Ovary (tissue), 9 donors: ENCODE results near the gene SIK3. TPM values are rescaled to one million over a fixed set of nuclear protein-coding genes. Genes with fewer than 3 reads are reported as not detected.

Experiments
- DNase-seq, 5 donors: peaks; one replicate each; pipeline ENCODE4 v3.0.0-alpha.2; 2019 to 2020
- H3K27ac ChIP-seq, 2 donors: fragments of 200-600 bp; one replicate each; pipeline versions ENCODE4 v1.5.1 to v1.8.0; 2019 to 2022
- H3K27me3 ChIP-seq: fragments of 200-600 bp; one replicate; pipeline ENCODE4 v1.8.0; 2022
- H3K36me3 ChIP-seq: fragments of 200-600 bp; sonication (generic); one replicate; pipeline ENCODE4 v1.5.1; 2019
- H3K4me1 ChIP-seq: one replicate; pipeline ENCODE4 v1.8.1; 2013; ENCODE audit warnings: mild to moderate bottlenecking, moderate library complexity; ENCODE audit not compliant: insufficient read depth
- H3K4me3 ChIP-seq: fragments of 200-600 bp; sonication (generic); one replicate; pipeline ENCODE4 v1.5.1; 2017
- H3K9me3 ChIP-seq, 2 donors: fragments of 200-600 bp in 1 of 2; sonication (generic) in 1 of 2; one replicate each; pipeline versions ENCODE4 v1.5.1 to v1.8.1; 2013 to 2019; ENCODE audit warnings: mild to moderate bottlenecking in 1 of 2, moderate library complexity in 1 of 2
- EP300 ChIP-seq: sonication (generic); formaldehyde crosslinking; IDR thresholded peaks from one replicate; pipeline ENCODE4 v1.6.1; 2017; ENCODE audit warnings: antibody characterized with exemption
- POLR2A ChIP-seq: fragments of 450-650 bp; IDR thresholded peaks from one replicate; pipeline ENCODE4 v1.6.1; 2017; ENCODE audit warnings: antibody characterized with exemption, mild to moderate bottlenecking, moderate library complexity
- WGBS, 3 donors: extraction: QIAGEN DNeasy Blood & Tissue Kit in 1 of 3; methylation state at CpG; one replicate each; pipeline versions ENCODE4 v1.1.5 to v1.1.7; 2013 to 2017; 5-methylcytosine and 5-hydroxymethylcytosine counted together
- intact Hi-C, 4 donors: fragments of 100-400 bp; cut with DNase I; formaldehyde crosslinking; loops; one replicate each; pipeline versions ENCODE4 v1.11.0 to v1.15.1; 2022 to 2023
- polyA plus RNA-seq, 2 donors: library from polyadenylated mRNA; stranded (reverse); fragments of 200-250 nt in 1 of 2; fragments of 350-450 nt in 1 of 2; fragmentation: Illumina TruSeq in 1 of 2; extraction: RNeasy Lipid Tissue Mini Kit (QIAGEN cat#74804) in 1 of 2; gene quantifications; one replicate each; pipeline ENCODE4 v1.2.3, GENCODE V29; 2013 to 2014
- total RNA-seq, 7 donors: library from RNA; depleted of rRNA in 2 of 7; stranded (reverse); fragments of >200 nt in 2 of 7; fragmentation: NEBNext Ultra II Directional in 3 of 7; extraction: Animal tissue kit (Norgen Biotek cat#: 25700) in 3 of 7; gene quantifications; one replicate each; pipeline versions ENCODE4 v1.1.0 to v1.2.4, GENCODE V29; 2016 to 2023
- TF ChIP-seq, protein P1 (sequence below), 3 donors: fragments of 450-650 bp in 2 of 3; fragments of 200-600 bp in 1 of 3; IDR thresholded peaks; one replicate each; pipeline versions ENCODE4 v1.5.1 to v1.8.0; 2016 to 2022; ENCODE audit warnings: antibody characterized with exemption in 3 of 3, mild to moderate bottlenecking in 1 of 3
- donor health status: DM: no; HTN: no; CAD: no; lungs with moderate emphysema.
- donor health status: DM: no; HTN: no; CAD: no.
- donor health status: Bipolar disorder and iron deficiency.
- donor health status: DM: yes; HTN: yes; CAD: no.
- donor health status: DM: no; HTN: no; CAD: no.
- donor health status: DM: yes; HTN: yes; CAD: no.

SIK3 gene
- total and polyA plus RNA-seq, 9 donors = 18.3 to 134 (median 56.2) TPM

DNA sequence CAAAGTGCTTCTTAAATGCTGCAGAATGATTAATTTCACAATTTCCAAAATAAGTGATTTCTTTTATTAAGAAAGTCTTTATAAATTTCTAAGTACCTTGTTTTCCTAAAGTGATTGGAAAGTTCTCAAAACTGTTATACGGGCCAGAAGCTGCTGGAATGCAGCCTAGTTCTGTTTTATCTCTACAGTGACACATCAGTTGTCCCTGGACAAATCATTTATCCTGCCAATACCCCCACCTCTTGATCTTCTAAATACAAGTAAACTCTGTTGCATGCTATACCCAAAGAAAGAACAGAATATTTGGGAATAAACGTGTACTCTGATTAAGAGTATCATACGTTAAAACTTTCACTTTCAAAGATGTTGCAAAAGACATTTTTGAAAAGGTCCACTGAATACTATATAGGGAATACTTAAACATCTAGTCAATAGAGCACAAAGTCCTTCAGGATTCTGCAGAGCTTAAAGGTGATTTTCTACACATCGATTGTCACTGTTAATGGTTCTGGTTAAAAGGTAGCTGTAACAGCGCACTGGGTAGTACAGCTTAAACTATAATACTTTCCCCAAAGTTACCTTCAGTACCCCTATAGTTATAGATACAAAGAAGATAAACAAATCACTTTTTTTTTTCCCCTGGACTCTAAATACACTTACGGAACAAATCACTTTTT is 168.7 kb downstream of the SIK3 start:
- Histone ChIP-seq H3K4me3 (no peak overlapping the region), H3K36me3 (no peaks in the 10 kb centered on the region), H3K27me3 (no peaks in the 10 kb centered on the region), H3K4me1 (no peaks in the 10 kb centered on the region), H3K9me3 (no peaks in the 10 kb centered on the region), H3K27ac (peak overlapping the region in 1 of 2 donors; percentile 8)
- intact Hi-C loops = no loop called here
- DNase-seq = no peak
- WGBS, 3 donors = 17 to 26% (median 22%) methylated on average over 6 of the region's 6 CpGs
- TF ChIP-seq, protein P1, sequence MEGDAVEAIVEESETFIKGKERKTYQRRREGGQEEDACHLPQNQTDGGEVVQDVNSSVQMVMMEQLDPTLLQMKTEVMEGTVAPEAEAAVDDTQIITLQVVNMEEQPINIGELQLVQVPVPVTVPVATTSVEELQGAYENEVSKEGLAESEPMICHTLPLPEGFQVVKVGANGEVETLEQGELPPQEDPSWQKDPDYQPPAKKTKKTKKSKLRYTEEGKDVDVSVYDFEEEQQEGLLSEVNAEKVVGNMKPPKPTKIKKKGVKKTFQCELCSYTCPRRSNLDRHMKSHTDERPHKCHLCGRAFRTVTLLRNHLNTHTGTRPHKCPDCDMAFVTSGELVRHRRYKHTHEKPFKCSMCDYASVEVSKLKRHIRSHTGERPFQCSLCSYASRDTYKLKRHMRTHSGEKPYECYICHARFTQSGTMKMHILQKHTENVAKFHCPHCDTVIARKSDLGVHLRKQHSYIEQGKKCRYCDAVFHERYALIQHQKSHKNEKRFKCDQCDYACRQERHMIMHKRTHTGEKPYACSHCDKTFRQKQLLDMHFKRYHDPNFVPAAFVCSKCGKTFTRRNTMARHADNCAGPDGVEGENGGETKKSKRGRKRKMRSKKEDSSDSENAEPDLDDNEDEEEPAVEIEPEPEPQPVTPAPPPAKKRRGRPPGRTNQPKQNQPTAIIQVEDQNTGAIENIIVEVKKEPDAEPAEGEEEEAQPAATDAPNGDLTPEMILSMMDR (IDR thresholded peaks at IDR 0.05) = no peak
- TF ChIP-seq POLR2A (no peak), EP300 (no peak)

DNA sequence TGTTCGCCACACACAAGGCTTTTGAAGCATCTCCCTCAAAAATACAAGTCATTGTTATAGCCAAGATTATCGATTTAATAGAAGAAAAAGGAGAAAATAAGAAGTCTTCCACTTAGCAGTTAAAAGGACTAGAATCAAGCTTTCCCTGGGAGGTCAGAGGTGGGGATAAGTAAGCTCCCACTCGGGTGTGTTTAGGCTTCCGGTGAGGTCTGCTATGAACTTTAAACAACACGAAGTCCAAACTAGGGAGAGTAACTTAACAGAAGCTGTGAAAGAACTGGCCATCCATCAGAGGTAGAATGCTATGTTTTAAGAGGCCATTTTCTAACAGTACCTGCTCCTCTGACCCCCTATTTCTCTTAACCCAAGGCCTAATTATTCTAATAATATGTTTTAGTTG is 169.4 kb downstream of the SIK3 start:
- no peaks in the 10 kb centered on the region for H3K36me3 ChIP-seq
- H3K4me1 ChIP-seq = no peaks in the 10 kb centered on the region
- H3K27me3 ChIP-seq = no peaks in the 10 kb centered on the region
- H3K27ac ChIP-seq = peak overlapping the region in 1 of 2 donors; percentile 8
- H3K9me3 ChIP-seq = no peaks in the 10 kb centered on the region
- no peak overlapping the region for H3K4me3 ChIP-seq
- 28 to 35% (median 31%) methylated on average over 5 of the region's 5 CpGs for WGBS, 3 donors
- TF ChIP-seq POLR2A = no peak
- no peak for TF ChIP-seq EP300
- TF ChIP-seq, protein P1 (IDR thresholded peaks at IDR 0.05) = no peak
- intact Hi-C loops = no loop called here
- no peak for DNase-seq

DNA sequence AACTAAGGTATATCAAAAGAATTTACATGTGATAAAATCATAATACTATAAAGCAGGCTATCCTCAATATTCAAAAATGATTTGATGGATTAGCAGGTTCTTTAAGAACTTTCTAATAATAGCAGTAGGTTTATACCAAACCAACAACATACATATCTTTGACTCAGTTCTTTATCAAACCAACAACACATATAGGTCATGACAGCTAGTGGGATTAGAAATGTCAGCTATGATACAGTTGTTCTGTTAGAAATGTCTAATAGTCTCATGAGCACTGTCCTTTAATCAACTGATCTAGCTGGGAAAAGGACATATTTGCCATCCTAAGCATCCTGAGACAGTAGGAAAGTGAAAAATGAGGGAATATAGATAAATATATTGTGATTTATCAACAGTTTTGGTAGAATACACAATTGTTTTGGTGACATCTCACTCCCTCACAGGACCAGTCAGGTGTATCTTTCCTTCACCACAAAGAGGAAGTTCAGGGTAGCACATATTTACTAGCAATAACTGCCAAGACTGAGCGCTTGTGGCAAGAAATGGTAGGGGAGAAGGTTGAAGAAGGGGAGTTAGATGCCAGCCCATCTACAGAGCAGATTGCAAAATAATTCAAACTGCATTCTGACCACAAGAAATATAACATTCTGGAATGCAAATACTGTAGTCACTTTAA is 170.0 kb downstream of the SIK3 start:
- Histone ChIP-seq H3K9me3 (no peaks in the 10 kb centered on the region), H3K36me3 (no peaks in the 10 kb centered on the region), H3K4me3 (no peak overlapping the region), H3K27ac (no peak overlapping the region), H3K27me3 (no peaks in the 10 kb centered on the region), H3K4me1 (no peaks in the 10 kb centered on the region)
- intact Hi-C loops = no loop called here
- DNase-seq = no peak
- WGBS, 3 donors = 90 to 94% (median 94%) methylated on average over 1 of the region's 1 CpG
- TF ChIP-seq POLR2A (no peak), EP300 (no peak)
- TF ChIP-seq, protein P1 (IDR thresholded peaks at IDR 0.05) = no peak

DNA sequence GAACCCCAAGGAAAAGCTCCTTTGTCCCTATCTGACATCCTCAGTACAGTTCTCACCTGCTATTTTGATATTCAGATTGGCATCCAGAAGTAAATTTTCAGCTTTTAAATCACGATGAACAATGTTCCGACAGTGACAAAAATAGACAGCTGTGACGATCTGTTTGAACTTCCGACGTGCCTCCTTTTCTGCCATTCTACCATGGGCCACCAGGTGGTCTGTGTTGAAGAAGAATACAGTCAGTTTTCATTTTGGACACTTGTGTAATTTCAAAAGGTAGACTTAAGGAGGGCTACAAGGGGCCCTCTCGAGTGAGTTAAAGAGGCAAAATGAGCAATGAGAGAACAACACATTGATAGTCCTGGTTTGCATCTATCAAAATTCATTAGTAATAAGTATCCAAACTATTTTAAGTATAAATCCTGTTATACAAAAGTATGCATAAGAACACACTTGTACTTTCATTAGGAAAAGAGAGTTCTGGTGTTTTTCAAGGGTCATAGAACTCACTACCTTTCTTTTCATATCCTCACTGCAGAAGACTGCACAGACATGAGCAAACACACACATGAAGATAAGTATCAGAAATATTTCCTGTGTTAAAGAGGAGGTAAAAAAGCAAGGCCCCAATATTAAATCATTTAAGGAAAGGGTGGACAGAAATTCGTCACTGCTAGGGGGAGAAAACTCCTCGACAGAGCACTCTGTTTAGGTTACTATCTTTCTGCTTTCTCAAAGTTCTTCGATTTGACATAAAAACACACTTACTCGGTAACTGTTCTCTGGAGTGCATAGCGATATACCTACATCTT is 170.9 kb downstream of the SIK3 start:
- no peaks in the 10 kb centered on the region for H3K36me3 ChIP-seq
- intact Hi-C loops = no loop called here
- no peaks in the 10 kb centered on the region for H3K4me1 ChIP-seq
- H3K27me3 ChIP-seq = no peaks in the 10 kb centered on the region
- no peak overlapping the region for H3K4me3 ChIP-seq
- TF ChIP-seq EP300 = no peak
- TF ChIP-seq, protein P1 (IDR thresholded peaks at IDR 0.05) = no peak
- no peak for TF ChIP-seq POLR2A
- 85 to 91% (median 90%) methylated on average over 11 of the region's 11 CpGs for WGBS, 3 donors
- no peak for DNase-seq
- no peak overlapping the region for H3K27ac ChIP-seq
- no peaks in the 10 kb centered on the region for H3K9me3 ChIP-seq
